ENCODE measurements around the gene CCL26.
"Not testable (repeated sequence)": the region's sequence is repeated elsewhere in the genome, so short reads cannot be mapped to it uniquely, and the experiment has no call there.

CCL26 gene

GRCh38 chr7:75738975-75739795 is 32.8 kb downstream of the CCL26 start:
- peak; percentile 100 for DNase-seq (ENCODE audit: low spot score)

- no peak for DNase-seq (ENCODE audit: low spot score)
Measured at GRCh38 chr7:75738604-75738974, 33.4 kb downstream of the CCL26 start, which contains the start of gene HIP1. Gene HIP1 (minus strand): TSS chr7:75738941. CDS start chr7:75738920, 21 bp downstream.

DNA sequence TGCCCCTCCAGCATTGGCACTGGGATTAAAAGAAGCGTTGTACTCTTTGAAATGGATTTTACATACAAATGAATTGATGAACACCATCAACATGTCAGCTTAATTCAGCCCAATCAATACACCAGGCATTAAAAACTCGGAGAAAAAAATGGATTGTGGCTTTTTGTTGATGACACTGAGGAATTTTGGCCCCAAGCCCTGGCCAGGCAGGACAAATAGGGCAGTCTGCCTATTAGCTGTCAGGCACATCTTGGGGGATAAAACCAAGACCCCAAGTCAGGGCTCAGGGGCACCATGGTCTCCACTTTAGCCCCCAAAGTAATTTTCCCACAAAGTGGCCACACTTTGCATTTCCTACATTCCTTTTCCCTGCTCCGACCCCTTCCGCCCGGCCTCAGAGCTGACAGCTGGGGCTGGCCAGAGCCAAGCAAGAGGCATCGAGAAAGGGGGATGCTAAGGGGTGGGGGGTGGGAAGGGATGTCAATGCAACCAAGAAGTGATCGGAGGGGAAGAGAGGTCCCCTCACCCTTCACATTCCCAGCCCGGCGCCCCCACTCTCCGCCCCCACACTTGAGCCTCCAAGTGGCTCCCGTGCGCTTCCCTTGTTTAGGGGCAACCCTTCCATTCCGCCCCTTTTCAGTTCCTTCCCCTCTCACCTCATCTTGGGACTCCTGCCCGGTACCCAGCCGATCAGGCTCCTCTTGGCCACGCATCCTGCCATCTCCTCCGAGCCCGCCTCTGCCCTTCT is 34.0 kb downstream of the CCL26 start:
- DNase-seq (ENCODE audit: low spot score) = no peak

- no peak for DNase-seq (ENCODE audit: low spot score)
Measured at GRCh38 chr7:75735581-75736350, 36.2 kb downstream of the CCL26 start.

GRCh38 chr7:75734586-75735458 is 37.2 kb downstream of the CCL26 start:
- DNase-seq (ENCODE audit: low spot score) = no peak

GRCh38 chr7:75732764-75733630 is 39.0 kb downstream of the CCL26 start:
- DNase-seq (ENCODE audit: low spot score) = no peak

GRCh38 chr7:75732016-75732521 is 39.9 kb downstream of the CCL26 start:
- DNase-seq (ENCODE audit: low spot score) = no peak

GRCh38 chr7:75729851-75730274 is 42.1 kb downstream of the CCL26 start:
- no peak for DNase-seq (ENCODE audit: low spot score)

- no peak for DNase-seq (ENCODE audit: low spot score)
Measured at GRCh38 chr7:75727881-75728593, 44.0 kb downstream of the CCL26 start.

GRCh38 chr7:75727351-75727750 is 44.7 kb downstream of the CCL26 start:
- not testable (repeated sequence) for DNase-seq (ENCODE audit: low spot score)

DNA sequence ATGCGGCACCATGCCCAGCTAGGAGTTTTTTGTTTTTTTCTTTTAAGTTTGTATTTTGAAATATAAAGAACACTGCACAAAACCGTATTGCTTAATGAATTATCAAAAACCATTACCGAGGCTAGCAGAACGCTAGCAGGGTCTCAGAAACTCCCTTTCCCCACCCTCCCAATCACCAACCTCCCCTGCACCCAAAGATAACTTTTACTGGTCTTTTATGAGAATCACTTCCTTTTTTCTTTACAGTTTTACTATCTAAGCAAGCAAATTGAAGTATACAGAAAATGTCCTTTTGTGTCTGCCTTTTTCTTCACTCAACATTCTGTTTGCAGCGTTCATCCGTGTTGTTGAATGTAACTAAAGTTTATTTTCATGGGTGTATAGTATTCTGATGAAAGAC is 46.7 kb downstream of the CCL26 start:
- DNase-seq (ENCODE audit: low spot score) = no peak

DNA sequence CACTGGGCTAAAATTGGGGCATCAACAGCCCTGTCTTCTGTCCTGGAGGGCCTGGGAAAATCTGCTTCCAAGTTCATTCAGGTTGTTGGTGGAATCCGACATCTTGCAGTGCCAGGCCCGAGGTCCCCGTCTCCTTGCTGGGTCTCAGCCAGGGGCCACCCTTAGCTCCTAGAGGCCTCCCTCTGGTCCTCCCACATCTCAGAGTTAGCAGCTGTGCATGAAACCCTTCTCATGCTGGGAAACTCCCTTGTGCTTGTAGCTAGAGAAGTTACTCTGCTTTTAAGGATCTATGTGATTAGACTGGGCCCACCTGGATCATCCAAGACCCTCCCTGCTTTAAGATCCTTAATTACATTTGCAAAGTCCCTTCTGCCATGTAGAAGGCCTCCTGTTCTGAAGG is 48.6 kb downstream of the CCL26 start:
- DNase-seq (ENCODE audit: low spot score) = no peak

DNA sequence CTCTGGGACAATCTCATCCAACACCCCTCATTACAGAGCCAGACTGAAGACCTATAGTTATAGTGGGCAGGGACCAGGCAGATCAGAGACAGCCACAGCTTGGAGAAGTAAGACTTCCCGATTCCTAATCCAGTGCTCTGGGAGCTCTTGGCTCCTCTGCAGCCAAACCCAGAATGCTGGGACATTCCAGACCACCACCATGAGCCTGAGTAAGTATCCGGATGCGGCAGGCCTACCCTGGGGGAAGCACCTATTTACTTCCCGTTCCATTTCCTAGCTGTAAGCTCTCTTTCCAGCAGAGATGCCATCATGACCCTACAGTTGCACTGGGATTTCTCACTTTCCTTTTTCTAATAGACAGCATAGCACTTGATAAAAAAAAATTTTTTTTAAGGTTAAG is 49.6 kb downstream of the CCL26 start:
- DNase-seq (ENCODE audit: low spot score) = no peak

DNA sequence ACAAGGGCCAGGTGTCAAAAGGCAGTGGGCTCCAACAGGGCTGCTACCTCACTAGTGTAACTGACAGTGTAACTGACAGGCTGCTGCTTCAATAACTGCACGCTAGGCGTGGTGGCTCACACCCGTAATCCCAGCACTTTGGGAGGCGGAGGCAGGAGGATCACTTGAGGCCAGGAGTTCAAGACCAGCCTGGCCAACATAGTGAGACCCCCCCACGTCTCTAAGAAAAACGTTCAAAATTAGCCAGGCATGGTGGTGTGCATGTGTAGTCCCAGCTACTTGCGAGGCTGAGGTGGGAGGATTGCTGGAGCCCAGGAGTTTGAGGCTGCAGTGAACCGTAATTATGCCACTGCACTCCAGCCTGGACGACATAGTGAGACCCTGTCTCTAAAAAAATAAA is 50.1 kb downstream of the CCL26 start:
- DNase-seq (ENCODE audit: low spot score) = not testable (repeated sequence)

DNA sequence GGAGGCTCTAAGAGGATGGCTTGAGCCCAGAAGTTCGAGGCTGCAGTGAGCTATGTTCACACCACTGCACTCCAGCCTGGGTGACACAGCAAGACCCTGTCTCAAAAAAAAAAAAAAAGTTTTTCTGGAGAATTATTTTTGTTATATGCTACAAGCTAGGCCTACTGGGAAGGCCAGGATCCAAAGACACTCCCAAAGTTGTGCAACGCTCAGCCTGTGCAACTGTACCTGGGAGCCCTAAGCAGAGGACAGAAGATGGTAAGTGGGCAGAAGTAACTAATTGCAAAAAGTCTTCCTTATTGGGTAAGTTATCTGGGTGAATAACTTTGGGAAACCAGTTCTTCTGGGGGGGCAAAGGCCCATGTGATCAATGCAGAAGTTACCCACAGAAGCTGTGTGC is 50.6 kb downstream of the CCL26 start:
- no peak for DNase-seq (ENCODE audit: low spot score)

DNA sequence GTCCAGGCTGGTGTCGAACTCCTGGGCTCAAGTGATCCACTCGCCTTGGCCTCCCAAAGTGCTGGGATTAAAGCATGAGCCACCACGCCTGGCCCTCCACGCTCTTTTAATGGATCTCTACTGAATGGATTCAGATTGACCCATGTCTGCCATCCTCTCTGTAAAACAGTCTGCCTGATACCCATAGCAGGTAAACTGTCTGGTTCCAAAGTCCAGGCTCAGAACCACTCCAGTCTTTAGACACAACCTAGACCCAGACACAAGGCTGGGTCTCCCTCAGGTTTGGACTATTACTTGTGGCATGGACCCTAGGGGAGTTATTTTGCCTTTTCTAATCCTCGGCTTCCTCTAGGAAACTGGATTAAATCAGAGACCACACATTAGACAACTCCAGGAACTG is 52.4 kb downstream of the CCL26 start:
- no peak for DNase-seq (ENCODE audit: low spot score)

Measured in NAMALWA (cell line).